Suppressor macrophage treated with lipopolysaccharide for 4 hours (primary cell): ENCODE results near the gene C1orf146.
"Not testable (repeated sequence)": the region's sequence is repeated elsewhere in the genome, so short reads cannot be mapped to it uniquely, and the experiment has no call there.

Experiments
- DNase-seq: peaks from one replicate; pipeline ENCODE4 v3.0.0-alpha.2; 2020

The C1orf146 gene

DNA sequence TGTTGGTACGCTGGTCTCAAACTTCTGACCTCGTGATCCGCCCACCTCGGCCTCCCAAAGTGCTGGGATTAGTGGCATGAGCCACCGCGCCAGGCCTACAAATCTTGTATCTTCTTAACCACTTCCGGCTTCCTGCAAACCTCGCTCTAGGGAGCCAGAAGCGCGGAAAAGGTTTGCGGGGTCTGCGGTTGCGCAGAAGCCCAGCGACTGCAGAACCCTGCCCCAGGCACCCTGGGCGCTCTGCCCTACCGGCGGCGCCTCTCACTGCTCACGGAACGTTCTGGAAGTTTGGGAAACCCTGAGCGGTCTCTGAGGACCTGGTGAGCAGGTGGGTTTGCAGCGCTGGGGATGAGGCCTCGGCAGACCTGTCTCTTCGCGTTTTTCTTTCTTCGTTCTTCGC lies at the start of gene C1orf146:
Gene C1orf146 (plus strand): TSS at position 195 of the 400 bp plus-strand sequence. CDS start 13,506 bp downstream, outside the sequence.
- DNase-seq: no peak

GRCh38 chr1:92168657-92169056 lies 49.1 kb upstream of the C1orf146 start:
- no peak for DNase-seq

DNA sequence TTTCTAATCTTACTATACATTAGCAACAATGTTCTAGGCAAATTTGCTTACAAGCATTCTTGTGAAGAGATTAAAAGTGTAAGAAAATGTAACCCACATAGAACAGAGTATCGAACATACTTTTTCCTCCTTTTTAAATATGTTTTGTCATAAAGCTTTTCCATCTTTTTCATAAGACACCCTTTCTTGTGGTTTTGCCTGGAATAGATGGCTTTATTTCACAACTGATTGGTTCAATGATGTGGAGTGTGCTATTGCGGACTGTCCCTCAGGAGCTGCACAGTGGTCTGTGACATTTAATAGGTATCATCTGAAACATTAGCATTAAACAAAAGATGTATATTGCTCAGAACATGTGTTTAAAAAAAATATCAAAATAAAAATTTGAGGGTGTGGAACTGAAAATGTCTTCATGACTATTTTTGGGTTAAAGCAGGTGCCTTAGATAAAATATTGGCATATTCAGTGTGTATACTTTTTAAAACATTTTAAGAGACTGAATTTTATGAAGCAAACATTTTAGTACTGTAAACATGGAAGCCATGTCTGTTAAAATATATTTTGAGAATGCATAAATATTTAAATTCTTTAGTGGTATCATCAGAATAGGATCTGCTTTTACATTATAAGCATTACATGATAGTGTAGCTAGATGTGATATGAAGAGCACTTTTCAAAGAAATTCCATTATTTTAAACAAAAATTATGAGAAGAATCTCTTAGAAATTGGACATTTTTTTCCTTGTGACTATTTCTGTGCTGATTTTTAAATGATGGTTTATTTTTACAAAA lies 48.3 kb upstream of the C1orf146 start:
- DNase-seq: no peak

DNA sequence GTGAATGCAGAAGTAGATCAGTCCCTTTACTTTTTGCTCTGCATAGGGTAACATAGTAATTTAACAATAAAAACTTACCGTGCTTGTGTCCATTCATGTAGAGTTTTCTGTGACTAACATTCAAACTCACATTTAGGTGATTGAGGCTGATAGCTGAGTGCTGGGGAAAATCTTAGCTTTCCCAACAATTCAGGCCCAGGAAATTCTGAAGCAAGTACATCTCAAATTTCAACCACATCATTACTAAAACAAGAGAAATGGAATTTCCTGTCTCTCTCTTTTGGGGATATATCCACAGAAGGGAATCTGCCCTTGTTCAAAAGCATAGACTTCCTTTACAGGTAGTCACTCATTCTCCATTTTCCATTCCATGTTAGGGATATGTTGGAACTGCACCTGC lies 33.1 kb upstream of the C1orf146 start:
- no peak for DNase-seq

- no peak for DNase-seq
Observed at GRCh38 chr1:92186081-92186480, 31.6 kb upstream of the C1orf146 start.

DNA sequence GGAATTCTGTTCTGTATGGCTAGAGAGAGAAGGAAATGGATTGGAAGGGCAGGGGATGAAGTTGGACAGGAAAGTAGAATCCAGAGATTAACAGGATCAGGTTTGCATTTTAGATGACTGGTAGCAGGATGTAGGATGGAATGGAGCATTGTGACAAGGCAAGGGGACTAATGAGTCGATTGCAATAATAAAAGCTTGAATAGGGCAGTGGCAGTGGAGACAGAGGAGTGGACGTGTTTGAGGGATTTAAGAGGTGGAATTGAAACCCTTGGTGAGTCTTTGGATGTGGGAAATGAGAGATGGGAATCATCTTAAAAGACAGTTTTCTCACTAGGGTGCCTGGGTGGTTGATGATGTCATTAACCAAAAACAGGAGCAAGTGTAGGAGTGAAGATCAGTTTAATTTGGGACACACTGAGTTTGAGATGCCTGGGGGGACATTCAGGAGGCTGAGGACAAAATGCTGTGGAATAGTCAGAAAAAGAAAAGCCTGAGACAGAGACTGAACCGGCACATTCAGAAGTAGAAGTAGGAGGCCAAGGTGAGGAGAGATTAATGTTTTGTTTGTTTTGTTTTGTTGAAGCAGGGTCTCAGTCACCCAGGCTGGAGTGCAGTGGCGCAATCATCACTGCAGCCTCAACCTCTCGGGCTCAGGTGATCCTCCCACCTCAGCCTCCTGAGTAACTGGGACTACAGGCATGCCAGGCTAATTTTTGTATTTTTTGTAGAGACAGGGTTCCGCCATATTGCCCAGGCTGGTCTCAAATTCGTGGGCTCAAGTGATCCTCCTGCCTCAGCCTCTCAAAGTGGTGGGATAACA lies 29.1 kb upstream of the C1orf146 start:
- no peak for DNase-seq

GRCh38 chr1:92191726-92192125 lies 26.0 kb upstream of the C1orf146 start:
- no peak for DNase-seq

GRCh38 chr1:92192246-92192645 lies 25.5 kb upstream of the C1orf146 start:
- DNase-seq: no peak

DNA sequence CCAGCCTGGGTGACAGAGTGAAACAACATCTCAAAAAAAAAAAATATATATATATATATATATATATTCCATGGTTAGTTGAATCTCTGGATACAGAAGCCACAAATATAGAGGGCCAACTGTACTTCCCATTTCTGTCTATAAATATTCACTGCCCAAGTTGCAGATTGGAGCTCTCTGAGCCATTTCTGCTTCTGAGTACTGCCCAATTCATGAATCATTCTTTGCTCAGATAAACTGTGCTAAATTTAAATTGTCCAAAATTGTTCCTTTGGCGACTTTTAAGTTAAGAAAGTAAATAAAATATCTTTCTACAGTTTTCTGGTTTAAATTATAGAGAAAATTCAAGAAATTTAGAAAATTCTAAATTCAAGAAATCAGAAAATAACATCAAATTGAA lies 23.2 kb upstream of the C1orf146 start:
- peak; percentile 41 for DNase-seq

DNA sequence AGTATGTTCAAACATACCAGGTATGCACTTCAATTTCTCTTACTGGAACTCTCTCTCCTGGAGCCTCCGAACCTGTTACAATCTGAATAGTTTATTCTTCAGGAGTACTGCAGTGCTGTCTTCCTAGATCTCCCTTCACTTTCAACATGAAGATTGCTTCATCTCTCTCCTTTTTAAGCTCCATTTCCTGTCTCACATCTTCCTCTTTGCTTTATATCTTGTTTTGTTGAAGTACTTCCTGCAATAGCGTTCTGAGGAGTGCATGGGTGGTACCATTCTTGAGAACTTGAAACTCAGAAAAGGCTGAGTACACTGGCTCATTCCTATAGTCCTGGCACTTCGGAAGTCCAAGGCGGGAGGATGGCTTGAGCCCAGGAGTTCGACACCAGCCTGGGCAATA lies 15.7 kb upstream of the C1orf146 start:
- peak; percentile 51 for DNase-seq

- no peak for DNase-seq
Observed at GRCh38 chr1:92203105-92203504, 14.6 kb upstream of the C1orf146 start.

DNA sequence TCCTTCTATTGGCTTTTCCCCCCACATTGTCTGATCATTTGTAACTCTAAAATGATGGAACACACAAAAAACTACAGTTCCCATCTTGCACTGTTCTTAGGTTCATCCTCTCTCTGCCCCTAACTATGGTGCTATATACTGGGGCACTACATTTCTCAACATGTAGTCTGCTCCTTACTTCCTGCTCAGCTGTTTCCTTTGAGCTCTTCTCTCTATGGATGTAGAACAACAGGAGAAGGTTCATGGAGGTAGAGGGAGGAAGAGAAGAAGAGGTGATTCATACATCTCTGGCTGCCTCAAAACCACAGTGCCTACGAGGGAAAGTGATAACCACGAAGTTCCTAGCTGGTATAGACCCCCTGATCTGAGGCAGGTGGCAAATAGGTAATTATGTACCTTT lies 7.0 kb upstream of the C1orf146 start:
- no peak for DNase-seq

GRCh38 chr1:92211166-92211565 lies 6.5 kb upstream of the C1orf146 start:
- no peak for DNase-seq

- no peak for DNase-seq
Observed at GRCh38 chr1:92218559-92218958, 844 bp downstream of the C1orf146 start.

DNA sequence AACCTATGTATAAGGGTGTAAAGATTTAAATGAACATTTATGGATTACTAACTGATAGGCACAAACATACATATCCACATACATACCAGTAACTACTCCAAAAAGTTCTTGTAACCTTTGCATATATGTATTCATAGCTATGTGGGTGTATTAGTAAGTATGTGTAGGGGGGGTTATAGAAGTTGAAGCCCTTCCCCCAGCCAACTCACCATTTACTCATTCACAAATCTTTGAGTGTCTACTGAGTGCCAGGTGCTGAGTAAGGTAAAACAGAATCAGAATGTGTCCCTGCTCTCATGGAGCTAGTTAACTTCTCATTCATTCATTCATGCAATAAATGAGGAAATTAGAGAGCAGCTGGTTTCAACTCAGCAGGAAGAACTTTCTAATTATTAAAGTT lies 1.3 kb downstream of the C1orf146 start:
- no peak for DNase-seq

- DNase-seq: no peak
Observed at GRCh38 chr1:92228401-92228800, 10.7 kb downstream of the C1orf146 start.

- DNase-seq: no peak
Observed at GRCh38 chr1:92230736-92231135, 13.0 kb downstream of the C1orf146 start.

GRCh38 chr1:92240034-92240433 lies 22.3 kb downstream of the C1orf146 start:
- no peak for DNase-seq

DNA sequence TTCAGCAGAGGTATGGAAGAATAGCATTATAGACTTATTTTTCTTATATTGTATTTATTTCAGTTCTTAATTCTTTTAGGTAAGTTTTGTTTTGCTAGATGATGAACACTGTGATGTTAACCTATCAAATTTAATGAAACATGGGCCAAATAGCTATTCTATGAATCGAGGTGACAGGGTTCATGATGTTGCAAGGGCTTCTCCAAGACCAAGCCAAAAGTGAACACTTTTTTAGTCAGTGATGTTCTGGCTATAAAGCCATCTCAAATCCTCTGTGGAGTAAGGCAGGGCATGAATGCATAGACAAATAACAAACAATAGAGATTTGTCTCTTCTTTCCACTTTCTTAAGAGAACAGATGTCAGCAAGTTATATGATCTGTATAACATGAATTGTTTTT lies 26.7 kb downstream of the C1orf146 start:
- no peak for DNase-seq

- not testable (repeated sequence) for DNase-seq
Observed at GRCh38 chr1:92254714-92255113, 37.0 kb downstream of the C1orf146 start.

GRCh38 chr1:92259350-92259749 lies 41.6 kb downstream of the C1orf146 start:
- DNase-seq: no peak

- DNase-seq: no peak
Observed at GRCh38 chr1:92262516-92262915, 44.8 kb downstream of the C1orf146 start.

DNA sequence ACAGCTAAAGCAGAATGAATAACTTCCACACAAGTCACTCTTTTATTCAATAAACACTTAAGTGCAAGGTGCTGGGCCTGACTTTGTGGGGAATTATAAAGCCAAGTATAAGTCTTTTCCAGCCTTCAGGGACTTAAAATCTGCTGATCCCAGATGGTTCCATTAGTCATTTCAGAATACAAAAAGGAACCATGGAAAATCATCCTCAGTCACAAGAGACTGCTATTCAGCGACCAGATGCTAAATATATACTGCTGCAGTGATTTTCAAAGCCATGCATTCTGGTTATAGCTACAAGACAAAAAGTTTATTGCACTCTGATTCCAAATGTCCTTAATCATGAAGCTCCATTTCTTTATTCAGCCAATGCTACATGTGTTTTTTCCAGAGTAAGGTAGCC lies 55.3 kb downstream of the C1orf146 start:
- no peak for DNase-seq

- DNase-seq: no peak
Observed at GRCh38 chr1:92274939-92275338, 57.2 kb downstream of the C1orf146 start.
